Stimulated activated effector memory CD8-positive, alpha-beta T cell treated with anti-CD3 and anti-CD28 coated beads, Interleukin-12 subunit alpha, Interleukin-12 subunit beta, amount 100 ng/mL, for 72 hours (primary cell): ENCODE results near the gene DQX1.

ENCODE experiments used
- ATAC-seq: fragments of 150-1000 bp; cut with Tn5 transposase; 2 replicates; pipeline ENCODE4 v1.10.0; 2021
- DNase-seq, 2 donors: peaks; one replicate each; pipeline ENCODE4 v3.0.0; 2021 to 2022; ENCODE audit warnings: low spot score in 2 of 2
- H3K27ac Mint-ChIP-seq: one replicate; pipeline ENCODE4 v1.8.0; 2022; ENCODE audit warnings: mild to moderate bottlenecking, mixed read lengths
- H3K36me3 Mint-ChIP-seq: one replicate; pipeline ENCODE4 v1.8.0; 2022; ENCODE audit warnings: mild to moderate bottlenecking, mixed read lengths
- H3K4me1 Mint-ChIP-seq: one replicate; pipeline ENCODE4 v1.8.0; 2022; ENCODE audit warnings: mixed read lengths
- H3K4me3 Mint-ChIP-seq: one replicate; pipeline ENCODE4 v1.8.0; 2022; ENCODE audit warnings: mild to moderate bottlenecking, mixed read lengths
- H3K9me3 Mint-ChIP-seq: one replicate; pipeline ENCODE4 v1.8.0; 2022; ENCODE audit warnings: mixed read lengths

The DQX1 gene

GRCh38 chr2:74559912-74560311, 33.9 kb upstream of the DQX1 start:
- Mint-ChIP-seq H3K4me1 (peaks cover 36% of the 10 kb centered on the region), H3K4me3 (no peak overlapping the region), H3K27ac (peak overlapping the region; percentile 82), H3K9me3 (no peaks in the 10 kb centered on the region), H3K36me3 (peaks cover 19% of the 10 kb centered on the region)
- ATAC-seq = no peak
- DNase-seq = no peak

- no peak for DNase-seq
- H3K9me3 Mint-ChIP-seq = no peaks in the 10 kb centered on the region
- H3K36me3 Mint-ChIP-seq = peaks cover 33% of the 10 kb centered on the region
- ATAC-seq = no peak
- peaks cover 41% of the 10 kb centered on the region for H3K4me1 Mint-ChIP-seq
- no peak overlapping the region for H3K4me3 Mint-ChIP-seq
- no peak overlapping the region for H3K27ac Mint-ChIP-seq
Measured at GRCh38 chr2:74558284-74559230, 32.5 kb upstream of the DQX1 start.

- Mint-ChIP-seq H3K4me3 (peak overlapping the region; percentile 84), H3K4me1 (peaks cover 43% of the 10 kb centered on the region), H3K9me3 (no peaks in the 10 kb centered on the region), H3K36me3 (peaks cover 36% of the 10 kb centered on the region), H3K27ac (no peak overlapping the region)
- DNase-seq (no peak), ATAC-seq (no peak)
Measured at GRCh38 chr2:74556831-74557370, 30.9 kb upstream of the DQX1 start.

- H3K36me3 Mint-ChIP-seq = peaks cover 36% of the 10 kb centered on the region
- DNase-seq (no peak), ATAC-seq (no peak)
- H3K4me3 Mint-ChIP-seq = peak overlapping the region; percentile 84
- peaks cover 39% of the 10 kb centered on the region for H3K4me1 Mint-ChIP-seq
- H3K9me3 Mint-ChIP-seq = no peaks in the 10 kb centered on the region
- H3K27ac Mint-ChIP-seq = no peak overlapping the region
Measured at GRCh38 chr2:74556159-74556558, 30.1 kb upstream of the DQX1 start.

- ATAC-seq (no peak), DNase-seq (no peak)
- H3K36me3 Mint-ChIP-seq = peaks cover 36% of the 10 kb centered on the region
- H3K9me3 Mint-ChIP-seq = no peaks in the 10 kb centered on the region
- H3K4me1 Mint-ChIP-seq = peaks cover 37% of the 10 kb centered on the region
- H3K4me3 Mint-ChIP-seq = peak overlapping the region; percentile 84
- peak overlapping the region; percentile 93 for H3K27ac Mint-ChIP-seq
Measured at GRCh38 chr2:74555610-74556103, 29.6 kb upstream of the DQX1 start.

- DNase-seq = peak in 1 of 2 donors; percentile 74
- peak overlapping the region; percentile 93 for H3K27ac Mint-ChIP-seq
- no peaks in the 10 kb centered on the region for H3K9me3 Mint-ChIP-seq
- peak overlapping the region; percentile 84 for H3K4me3 Mint-ChIP-seq
- H3K36me3 Mint-ChIP-seq = peaks cover 36% of the 10 kb centered on the region
- peaks cover 33% of the 10 kb centered on the region for H3K4me1 Mint-ChIP-seq
- ATAC-seq = peak; percentile 67
Measured at GRCh38 chr2:74554820-74555531, 28.9 kb upstream of the DQX1 start.

- peak; percentile 83 for ATAC-seq
- peak within 1 kb of the TSS; percentile 84 for H3K4me3 Mint-ChIP-seq
Measured at GRCh38 chr2:74553892-74554819, 28.1 kb upstream of the DQX1 start, which contains the start of the genes DOK1 and LOXL3. Gene DOK1, plus strand, starts transcription at chr2:74554720. Its CDS starts 35 bp downstream, at chr2:74554755. Gene LOXL3, minus strand, starts transcription at chr2:74553942. Its CDS starts 1,308 bp downstream, at chr2:74552634.

GRCh38 chr2:74552914-74553811, 27.1 kb upstream of the DQX1 start:
- ATAC-seq = no peak
- peak overlapping the region; percentile 93 for H3K27ac Mint-ChIP-seq
- peaks cover 36% of the 10 kb centered on the region for H3K36me3 Mint-ChIP-seq
- H3K4me3 Mint-ChIP-seq = peak overlapping the region; percentile 84
- H3K4me1 Mint-ChIP-seq = peaks cover 42% of the 10 kb centered on the region
- H3K9me3 Mint-ChIP-seq = no peaks in the 10 kb centered on the region
- DNase-seq = no peak

More at GRCh38 chr2:74553892-74554819, 28.1 kb upstream of the DQX1 start, which contains the start of the genes DOK1 and LOXL3:
- Mint-ChIP-seq H3K9me3 (no peaks in the 10 kb centered on the region), H3K27ac (peak within 1 kb of the TSS; percentile 93), H3K4me1 (peaks cover 39% of the 10 kb centered on the region), H3K36me3 (peaks cover 36% of the 10 kb centered on the region)
- peak; percentile 88 to 97 for DNase-seq

- ATAC-seq = no peak
- peak overlapping the region; percentile 84 for H3K4me3 Mint-ChIP-seq
- H3K9me3 Mint-ChIP-seq = no peaks in the 10 kb centered on the region
- peaks cover 44% of the 10 kb centered on the region for H3K4me1 Mint-ChIP-seq
- peak overlapping the region; percentile 32 for H3K27ac Mint-ChIP-seq
- peaks cover 33% of the 10 kb centered on the region for H3K36me3 Mint-ChIP-seq
- DNase-seq = no peak
Measured at GRCh38 chr2:74551942-74552913, 26.2 kb upstream of the DQX1 start.

GRCh38 chr2:74551530-74551929, 25.5 kb upstream of the DQX1 start:
- no peak for DNase-seq
- Mint-ChIP-seq H3K27ac (no peak overlapping the region), H3K4me1 (peaks cover 44% of the 10 kb centered on the region), H3K9me3 (no peaks in the 10 kb centered on the region), H3K4me3 (no peak overlapping the region), H3K36me3 (peaks cover 26% of the 10 kb centered on the region)
- ATAC-seq = no peak

GRCh38 chr2:74550231-74550630, 24.2 kb upstream of the DQX1 start:
- ATAC-seq (no peak), DNase-seq (no peak)
- Mint-ChIP-seq H3K4me1 (peaks cover 32% of the 10 kb centered on the region), H3K36me3 (peaks cover 19% of the 10 kb centered on the region), H3K27ac (no peak overlapping the region), H3K9me3 (no peaks in the 10 kb centered on the region), H3K4me3 (peak overlapping the region; percentile 65)

- DNase-seq (no peak), ATAC-seq (peak; percentile 68)
- no peak overlapping the region for H3K27ac Mint-ChIP-seq
- H3K4me1 Mint-ChIP-seq = peaks cover 29% of the 10 kb centered on the region
- H3K9me3 Mint-ChIP-seq = no peaks in the 10 kb centered on the region
- H3K36me3 Mint-ChIP-seq = peaks cover 9% of the 10 kb centered on the region
- peak overlapping the region; percentile 65 for H3K4me3 Mint-ChIP-seq
Measured at GRCh38 chr2:74548900-74549826, 23.1 kb upstream of the DQX1 start.
